GM19372 (cell line): Measurements from ENCODE around the gene CLDN15.
"Not testable (repeated sequence)": the region's sequence is repeated elsewhere in the genome, so short reads cannot be mapped to it uniquely, and the experiment has no call there.

Source experiments
- ATAC-seq: cut with Tn5 transposase; IDR thresholded peaks from one replicate; pipeline ENCODE4 v1.9.1; 2021; ENCODE audit warnings: mild to moderate bottlenecking, low read depth, moderate library complexity; ENCODE audit not compliant: unreplicated experiment

Gene CLDN15

DNA sequence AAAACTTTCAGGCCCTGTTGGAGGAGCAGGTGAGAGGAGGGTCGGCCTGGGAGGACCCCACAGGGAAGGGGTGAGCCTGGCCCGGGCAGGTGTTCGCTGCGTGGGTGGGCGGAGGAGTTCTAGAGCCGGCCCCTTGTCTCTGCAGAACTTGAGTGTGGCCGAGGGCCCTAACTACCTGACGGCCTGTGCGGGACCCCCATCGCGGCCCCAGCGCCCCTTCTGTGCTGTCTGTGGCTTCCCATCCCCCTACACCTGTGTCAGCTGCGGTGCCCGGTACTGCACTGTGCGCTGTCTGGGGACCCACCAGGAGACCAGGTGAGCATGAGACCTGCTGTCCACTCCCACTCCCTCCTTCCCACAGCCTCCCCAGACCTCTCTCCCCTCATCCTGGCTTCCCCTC, 14.1 kb downstream of the CLDN15 start:
- no peak for ATAC-seq

DNA sequence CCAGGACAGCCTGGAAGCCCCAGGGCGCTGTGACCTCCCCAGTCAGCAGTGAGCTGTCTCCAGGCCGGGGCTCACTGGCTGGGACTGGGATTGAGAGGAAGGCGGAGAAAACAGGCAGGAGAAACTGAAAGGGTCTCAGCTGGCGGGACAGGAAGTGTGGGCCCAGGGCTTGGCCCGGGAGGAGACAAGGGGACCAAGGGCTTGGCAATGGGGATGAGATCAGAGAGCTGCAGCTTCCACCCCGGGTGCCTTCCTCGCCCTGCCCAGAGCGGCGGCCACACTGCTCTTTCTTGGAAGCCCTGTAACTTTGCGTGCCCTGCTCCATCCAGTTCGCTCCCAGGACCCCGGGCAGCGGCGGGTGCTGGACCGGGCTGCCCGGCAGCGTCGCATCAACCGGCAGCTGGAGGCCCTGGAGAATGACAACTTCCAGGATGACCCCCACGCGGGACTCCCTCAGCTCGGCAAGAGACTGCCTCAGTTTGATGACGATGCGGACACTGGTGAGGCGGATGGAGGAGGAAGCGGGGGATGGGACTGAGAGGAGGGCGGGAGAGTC, 15.2 kb downstream of the CLDN15 start:
- ATAC-seq = no peak

DNA sequence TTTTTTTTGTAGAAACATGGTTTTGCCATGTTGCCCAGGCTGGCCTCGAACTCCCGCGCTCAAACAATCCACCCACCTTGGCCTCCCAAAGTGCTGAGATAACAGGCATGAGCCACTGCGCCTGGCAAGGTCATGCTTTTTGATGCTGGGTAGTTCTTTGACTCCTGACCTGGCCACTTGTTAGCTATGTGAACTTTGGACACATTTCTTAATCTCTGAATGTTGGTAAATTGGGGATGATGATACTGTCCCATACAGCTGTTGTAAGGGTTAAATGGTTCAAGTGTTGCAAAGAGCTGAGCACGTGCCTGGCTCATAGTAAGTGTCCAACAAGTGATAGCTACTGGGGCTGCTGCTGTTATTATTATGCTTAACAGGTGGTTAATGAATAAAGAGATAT, 17.3 kb downstream of the CLDN15 start:
- no peak for ATAC-seq

DNA sequence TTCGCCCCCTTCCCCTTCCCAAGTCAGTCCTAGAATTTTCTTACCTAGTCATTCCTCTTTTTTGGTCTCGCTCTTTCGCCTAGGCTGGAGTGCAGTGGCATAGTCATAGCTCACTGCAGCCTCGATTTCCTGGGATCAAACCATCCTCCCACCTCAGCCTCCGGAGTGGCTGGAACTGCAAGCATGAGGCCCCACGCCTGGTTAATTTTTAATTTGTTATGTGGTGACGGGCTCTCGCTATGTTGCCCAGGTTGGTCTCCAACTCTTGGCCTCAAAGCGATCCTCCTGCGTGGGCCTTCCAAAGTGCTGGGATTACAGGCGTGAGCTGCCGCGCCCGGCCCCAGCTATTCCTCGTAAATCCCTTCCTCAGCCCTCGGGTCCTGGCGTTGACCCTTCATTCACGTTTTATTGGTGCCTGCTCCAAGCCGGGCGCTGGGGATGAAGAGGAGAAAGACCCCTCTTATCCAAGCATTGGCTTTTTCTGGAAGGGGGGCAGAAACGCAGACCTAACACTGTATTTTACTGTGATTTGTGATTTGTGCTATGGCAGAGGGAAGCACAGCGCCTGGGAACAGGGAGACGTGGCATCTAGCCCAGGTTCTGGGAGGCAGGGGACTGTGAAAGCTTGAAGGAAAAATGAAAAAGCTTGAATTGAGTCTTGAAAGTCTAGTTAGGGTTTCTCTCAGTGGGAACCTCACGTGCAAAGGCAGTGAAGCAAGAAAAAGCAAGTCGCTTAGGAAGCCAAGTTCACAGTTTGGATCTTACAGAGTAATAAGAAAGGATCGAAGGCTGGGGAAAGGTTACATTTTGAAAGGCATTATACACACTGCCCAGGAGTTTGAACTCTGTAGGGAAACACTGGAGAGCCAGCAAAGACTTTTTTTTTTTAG, 19.1 kb downstream of the CLDN15 start:
- ATAC-seq = peak; percentile 8

DNA sequence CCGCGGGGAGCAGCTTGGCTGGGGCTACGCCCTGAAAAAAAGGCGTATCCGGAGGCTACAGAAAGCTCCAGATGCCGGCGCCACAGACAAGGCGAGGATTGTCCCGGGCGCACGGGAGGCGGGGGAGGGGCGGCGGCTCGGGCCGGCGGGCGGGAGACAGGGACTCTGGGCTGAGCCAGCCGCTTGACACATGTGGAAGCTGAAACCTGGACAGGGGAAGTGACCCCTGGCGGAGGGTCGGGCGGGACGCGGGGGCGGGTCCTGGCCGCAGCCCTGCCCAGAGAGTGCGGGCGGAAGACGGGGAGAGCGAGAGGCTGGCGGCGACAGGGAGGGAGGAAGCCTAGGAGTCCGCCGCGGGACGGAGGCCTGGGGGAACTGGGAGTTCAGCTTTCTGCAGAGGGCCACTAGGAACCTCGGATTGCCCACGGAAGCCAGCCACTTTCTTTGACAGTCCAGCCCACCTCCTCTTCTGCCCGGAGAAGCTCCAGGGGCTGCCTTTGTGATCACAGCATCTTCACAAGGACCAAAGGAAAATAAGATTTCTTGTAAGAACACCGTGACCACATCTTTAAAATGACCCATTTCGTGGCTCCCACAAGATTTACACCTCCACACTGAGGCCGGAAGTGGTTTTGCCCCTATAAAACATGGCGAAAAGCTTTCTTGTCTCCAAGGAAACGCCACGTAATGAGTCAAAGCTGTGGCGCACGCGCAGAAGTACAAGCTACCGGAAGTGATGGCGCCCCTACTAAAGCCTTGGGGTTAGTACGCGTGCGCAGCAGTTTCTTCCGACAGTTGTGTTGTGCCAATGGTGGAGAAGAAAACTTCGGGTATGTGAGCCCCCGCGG, 20.0 kb downstream of the CLDN15 start, which contains the start of the genes PLOD3 and ZNHIT1:
Gene PLOD3, minus strand, starts transcription at position 194 of the 848 bp plus-strand sequence. CDS start 307 bp downstream, outside the sequence.
Gene ZNHIT1, plus strand, starts transcription at position 778 of the 848 bp plus-strand sequence. Its CDS starts 31 bp downstream, at position 809.
- peak; percentile 69 for ATAC-seq

DNA sequence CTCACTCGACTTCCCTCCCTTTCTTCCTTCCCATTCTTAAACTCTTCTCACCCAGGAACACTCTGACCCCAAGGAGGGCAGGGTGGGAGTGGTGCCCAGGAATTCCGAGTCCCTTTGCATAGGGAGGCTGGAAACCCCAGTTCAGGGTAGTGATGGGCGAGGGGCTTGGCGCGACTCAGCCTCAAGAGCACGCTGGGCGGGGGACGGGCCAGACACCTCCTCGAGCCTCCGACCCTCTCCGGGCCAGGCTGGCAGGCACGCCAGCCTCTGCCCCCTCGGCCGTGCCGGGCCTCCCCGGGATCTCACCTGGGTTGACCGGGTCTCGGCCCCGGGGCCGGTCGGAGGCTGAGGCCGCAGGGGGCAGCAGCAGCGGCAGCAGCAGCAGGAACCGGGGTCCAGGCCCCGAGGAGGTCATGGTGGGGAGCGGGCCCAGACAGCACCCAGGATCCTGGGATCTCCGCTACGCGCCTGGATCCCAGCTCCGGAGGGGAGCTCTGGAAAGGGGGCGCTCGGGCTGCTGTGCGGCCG, 20.7 kb downstream of the CLDN15 start:
- ATAC-seq = peak; percentile 11

DNA sequence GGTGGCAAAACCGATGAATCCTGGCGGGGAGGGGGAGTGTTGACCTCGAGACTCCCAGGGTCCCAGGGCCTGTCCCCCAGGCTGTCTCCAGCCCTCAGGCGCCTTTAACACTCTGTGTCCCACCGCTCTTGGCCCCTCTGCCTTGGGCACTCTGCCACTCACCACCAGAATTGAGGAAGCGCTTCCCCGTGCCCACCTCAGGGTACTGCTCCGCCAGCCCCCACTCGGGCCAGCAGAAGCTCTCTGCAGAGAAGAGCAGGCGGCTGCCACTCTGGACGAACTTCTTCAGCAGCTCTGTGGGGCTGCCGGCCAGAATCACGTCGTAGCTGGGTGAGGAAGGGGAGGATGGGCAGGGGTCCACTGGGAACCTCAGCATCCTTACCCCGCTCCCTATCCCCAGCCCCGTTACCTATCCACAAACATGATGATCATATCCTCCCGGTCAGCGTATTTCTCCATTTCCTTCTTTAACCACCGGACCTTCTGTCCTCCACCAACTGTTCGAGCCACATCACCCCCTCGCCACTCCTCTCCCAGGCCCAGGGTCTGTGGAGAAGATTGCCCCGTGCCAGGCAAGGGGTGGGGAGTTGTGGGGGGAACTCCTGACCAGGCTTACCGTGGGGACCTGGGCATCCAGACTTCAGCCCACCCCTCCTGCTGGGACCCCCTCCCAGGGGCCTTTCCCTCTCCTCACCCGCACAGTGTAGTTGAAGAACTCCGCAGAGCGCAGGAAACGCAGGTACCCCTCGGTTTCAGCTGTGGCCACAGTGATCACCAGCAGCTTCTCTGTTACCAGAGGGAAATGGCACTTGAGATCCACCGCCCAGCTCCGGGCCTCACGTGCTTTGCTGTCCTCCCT, 21.4 kb downstream of the CLDN15 start:
- no peak for ATAC-seq

DNA sequence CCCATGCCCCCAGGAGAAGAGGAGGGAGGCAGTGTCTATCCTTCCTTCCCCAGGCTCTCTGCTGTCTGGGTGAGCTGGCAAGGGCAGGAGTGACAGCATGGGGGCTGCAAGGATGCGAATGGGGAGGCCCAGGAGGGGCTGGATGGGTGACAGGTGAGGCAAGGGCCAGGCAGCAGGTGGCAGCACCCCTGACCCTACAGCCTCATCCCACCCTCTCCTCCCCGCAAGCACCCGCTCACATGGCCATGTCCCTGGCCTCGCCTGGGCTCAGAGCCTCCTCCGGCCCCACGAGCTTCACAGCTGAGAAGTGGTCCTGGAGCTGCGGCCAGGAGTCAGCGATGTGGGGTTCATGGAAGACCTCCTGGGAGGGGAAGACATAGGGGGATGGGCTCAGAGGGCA, 25.6 kb downstream of the CLDN15 start:
- ATAC-seq = no peak

DNA sequence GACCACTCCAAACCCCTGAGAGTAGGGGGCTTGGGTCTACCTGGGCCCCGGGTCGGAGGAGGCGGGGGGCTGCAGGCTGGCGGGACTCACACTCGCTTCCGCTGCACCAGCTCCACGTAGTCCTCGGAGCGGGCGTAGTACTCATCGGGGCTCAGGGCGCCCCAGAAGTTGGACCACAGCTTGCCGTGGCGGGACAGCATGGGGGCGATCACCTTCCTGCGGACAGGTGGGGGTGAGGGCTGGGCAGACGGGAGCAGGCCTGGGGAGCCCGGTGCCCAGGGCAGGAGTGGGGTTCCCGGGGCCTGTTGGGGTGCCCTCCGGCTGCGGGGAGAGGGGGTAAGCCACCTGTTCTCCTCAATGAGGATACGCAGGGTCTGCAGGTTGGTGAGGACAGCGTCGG, 26.1 kb downstream of the CLDN15 start:
- no peak for ATAC-seq

DNA sequence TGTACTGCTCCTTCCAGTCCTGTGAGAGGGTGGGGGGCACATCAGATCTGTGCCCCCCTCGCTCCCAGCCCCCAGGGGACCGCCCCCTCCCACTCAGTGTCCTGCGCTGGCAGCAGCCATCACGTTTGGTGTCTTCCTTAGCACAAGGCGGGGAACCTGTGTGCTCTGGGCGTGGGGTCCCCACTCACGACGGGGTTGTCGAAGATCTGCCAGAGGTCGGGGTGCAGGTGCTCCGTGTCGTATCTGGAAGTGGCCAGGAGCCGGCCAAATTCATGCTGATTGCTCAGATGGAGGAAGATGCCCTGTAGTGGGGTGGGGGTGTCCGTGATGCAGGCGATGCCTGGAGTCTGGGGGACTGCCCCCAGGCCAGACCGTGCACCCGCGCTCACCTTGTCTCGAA, 27.5 kb downstream of the CLDN15 start:
- no peak for ATAC-seq

DNA sequence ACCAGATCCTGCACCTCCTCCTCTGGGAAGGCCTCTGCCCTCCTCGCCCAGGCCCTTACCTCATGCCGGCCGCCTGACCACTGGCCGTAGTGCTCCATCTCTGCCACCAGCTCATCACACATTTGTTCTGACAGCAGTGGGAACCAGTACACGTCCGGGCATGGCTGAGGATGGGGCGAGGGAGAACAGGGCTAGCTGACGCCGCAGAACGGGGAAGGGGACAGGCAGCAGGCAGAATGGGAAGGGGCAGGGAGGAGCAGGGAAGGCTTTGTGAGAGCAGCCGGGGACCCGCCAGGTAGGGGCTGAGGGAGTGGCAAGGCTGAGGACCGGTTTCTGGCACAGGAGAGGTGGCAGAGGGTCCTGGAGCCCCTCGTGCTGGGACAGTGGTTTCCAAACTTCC, 28.8 kb downstream of the CLDN15 start:
- ATAC-seq = no peak

DNA sequence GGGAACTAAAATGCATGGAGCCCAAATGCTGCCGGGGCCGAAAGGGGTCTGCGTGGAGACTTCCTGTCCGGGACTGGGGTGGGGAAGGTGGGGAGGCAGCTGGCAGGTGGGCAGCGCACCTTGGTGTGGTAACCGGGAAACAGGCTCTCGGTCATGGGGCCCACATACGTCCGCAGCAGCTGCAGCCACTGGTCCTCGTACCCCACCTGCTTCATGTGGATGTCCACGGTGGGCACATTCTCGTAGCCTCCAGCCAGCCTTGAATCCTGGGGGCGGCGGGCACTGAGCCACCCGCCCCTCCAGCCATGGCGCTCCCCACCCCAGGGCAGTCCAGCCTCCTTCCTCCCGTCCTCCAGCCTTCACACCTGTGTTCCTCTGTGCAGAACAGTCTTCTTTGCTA, 30.1 kb downstream of the CLDN15 start:
- no peak for ATAC-seq

DNA sequence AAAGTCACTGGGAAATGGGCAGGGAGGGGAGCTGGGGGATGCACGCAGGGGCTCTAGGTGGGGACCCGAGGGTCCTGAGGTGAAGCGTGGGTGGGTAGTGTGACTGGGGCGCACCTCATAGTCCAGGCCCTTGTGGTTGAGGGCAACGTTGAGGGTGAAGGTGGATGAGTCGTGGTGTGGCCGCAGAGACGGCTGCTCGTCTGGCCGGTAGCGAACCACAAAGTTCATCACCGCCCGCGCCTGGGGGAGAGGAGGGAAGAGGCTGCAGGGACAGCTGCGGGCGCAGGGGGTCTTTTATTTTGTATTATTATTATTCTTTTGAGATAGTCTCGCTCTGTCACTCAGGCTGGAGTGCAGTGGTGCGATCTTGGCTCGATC, 30.9 kb downstream of the CLDN15 start:
- no peak for ATAC-seq

DNA sequence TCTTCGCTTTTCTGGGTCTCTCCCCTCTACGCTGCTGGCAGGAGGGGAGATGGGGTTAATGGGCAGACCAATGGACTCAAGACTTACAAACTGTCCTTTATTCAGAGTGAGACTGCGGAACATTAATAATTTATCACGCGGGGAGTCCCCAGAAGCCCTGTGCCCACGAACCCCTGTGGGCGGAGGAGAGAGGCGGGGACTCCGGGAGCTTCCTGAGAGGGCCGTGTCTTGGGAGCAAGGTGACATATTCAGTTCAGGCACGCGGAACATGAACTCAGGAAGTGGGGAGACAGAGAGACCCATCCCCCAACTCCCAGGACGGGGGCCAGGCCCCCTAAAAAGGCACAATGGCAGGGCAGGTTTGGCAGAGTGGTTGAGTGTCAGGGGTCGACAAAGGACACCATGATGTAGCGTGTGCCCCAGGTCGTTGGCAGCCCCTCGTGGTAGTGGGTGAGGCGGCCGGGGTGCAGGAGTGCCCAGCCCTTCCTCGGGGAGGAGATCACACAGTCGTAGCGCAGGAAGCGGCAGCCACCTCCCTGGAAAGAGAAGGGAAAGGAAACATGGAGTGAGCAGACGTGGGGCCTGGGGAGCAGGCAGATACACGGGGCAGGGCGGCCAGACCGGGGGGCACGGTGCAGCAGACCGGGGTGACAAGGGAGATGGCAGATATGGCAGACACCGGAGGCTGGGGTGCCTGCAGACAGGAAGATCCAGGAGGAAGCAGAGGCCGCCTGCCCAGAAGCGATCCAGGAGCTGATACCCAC, 31.5 kb downstream of the CLDN15 start:
- no peak for ATAC-seq

DNA sequence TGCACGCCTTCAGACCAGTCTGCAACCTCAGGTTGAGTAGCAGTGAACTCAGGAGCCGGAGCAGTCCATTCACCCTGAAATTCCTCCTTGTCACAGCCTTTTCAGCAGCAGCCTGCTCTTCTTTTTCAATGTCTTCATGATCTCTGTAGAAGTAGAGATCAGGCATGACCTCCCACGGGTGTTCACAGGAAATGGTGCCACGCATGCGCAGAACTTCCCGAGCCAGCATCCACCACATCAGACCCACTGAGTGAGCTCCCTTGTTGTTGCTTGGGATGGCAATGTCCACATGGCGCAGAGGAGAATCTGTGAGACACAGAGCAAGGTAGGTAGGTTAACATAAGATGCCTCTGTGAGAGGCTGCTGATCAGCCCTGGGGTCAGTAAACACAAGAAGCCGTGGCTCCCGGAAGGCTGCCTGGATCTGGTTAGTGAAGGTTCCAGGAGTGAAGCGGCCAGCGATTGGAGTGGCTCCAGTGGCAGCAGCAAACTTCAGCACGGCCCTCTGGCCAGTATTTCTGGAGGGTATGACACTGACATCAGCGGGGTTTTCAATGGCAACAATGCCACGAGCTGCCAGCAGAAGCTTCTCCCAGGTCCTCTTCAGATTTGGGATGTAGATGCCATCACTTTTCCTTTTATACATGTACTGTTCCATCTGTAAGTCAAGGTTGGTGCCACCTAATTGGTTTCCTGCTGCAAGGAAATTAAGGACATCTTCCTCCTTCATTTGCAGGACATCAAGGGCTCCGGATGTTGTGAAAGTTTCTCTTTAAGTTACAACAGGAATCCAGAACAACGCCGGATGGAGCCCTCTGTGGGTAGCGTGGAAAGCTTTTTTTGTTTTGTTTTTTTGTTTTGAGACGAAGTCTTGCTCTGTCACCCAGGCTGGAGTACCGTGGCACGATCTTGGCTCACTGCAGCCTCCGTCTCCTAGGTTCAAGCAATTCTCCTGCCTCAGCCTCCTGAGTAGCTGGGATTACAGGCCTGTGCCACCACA, 33.6 kb downstream of the CLDN15 start:
- ATAC-seq = not testable (repeated sequence)

DNA sequence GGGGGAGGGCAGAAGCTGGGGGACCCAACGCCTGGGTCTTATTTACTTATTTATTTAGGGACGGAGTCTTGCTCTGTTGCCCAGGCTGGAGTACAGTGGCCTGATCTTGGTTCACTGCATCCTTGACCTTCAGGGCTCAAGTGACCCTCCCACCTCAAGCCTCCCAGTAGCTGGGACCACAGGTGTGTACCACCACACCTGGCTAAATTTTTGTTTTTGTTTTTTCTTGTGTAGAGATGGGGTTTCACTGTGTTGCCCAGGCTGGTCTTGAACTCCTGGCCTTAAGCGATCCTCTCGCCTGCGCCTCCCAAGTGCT, 35.0 kb downstream of the CLDN15 start:
- no peak for ATAC-seq

DNA sequence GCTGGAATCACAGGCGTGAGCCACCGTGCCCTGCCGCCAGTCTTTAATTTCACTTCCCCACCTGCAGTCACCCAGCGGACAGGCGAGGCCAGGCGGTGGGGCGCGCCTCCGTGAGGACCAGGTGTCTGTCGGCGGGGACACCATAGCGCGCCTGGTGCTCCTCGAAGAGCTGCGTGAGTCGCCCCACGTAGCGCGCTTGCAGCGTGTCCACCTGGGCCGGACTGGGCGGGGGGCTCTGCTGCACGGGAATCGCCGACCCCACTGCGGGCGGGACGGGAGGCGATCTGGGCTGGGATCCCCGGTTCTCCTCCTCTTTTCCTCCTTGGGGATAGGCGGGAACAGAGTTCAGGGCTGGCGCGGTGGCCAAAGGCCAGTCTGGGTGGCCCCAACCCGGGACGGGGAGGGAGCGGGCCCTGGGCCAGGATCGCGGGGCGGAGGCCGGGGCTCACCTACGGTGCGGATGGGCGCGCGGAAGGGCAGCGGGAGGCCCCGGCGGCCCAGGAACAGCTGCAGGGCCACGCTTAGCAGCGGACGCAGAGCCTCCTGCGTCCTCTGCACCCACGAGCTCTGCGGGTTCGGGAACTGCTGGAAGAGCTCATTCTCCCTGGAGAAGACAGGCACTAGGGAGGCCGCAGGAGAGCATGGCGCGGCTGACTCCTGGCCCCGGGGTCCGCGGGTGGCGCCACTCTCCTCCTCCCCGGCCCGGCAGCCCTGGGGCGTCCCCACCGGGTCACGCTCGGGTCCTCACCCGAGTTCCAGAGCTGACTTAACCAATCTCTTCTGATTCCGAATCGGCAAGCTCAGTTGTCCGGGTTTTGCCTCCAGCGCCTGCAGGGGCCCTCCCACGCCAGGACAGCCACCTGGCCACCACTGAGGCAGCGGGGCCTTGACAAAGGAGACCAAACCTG, 35.7 kb downstream of the CLDN15 start:
- ATAC-seq = no peak
